ENCODE results near the gene TCAF2. TPM values are rescaled to one million over a fixed set of nuclear protein-coding genes. Genes with fewer than 3 reads are reported as not detected.
"Not testable (repeated sequence)": the region's sequence is repeated elsewhere in the genome, so short reads cannot be mapped to it uniquely, and the experiment has no call there.

TCAF2 gene
- 100 to 1,000 TPM in 1 of 2 donors, 10 to 100 TPM in 1; 73.1 to 106 TPM for total RNA-seq

DNA sequence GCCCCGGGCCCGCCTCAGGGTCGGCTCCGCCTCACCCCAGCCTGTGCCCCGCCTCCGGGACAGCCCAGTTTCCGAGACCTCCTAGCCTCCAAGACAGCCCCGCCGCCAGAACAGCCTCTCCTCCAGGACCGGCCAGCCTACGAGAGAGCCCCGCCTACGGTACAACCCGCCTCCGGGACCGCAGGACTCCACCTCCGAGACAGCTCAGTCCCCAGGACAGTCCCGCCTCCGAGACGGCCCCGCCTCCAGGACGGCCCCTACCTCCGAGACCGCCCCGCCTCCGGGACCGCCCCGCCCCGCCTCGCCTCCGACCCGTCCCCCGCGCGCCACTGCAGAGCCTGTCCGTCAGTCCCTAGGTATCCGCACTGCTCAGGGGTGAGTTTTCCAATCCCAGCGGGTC is at the start of gene TCAF2:
Gene TCAF2 (plus strand): TSS at position 329 of the 400 bp plus-strand sequence.
- not testable (repeated sequence) for H3K36me3 Mint-ChIP-seq (ENCODE audit: low read depth); H3K27me3 Mint-ChIP-seq; H3K4me1 Mint-ChIP-seq; H3K27ac Mint-ChIP-seq; H3K4me3 Mint-ChIP-seq; H3K9me3 Mint-ChIP-seq
- ATAC-seq (replicated peaks): peak; percentile 87

DNA sequence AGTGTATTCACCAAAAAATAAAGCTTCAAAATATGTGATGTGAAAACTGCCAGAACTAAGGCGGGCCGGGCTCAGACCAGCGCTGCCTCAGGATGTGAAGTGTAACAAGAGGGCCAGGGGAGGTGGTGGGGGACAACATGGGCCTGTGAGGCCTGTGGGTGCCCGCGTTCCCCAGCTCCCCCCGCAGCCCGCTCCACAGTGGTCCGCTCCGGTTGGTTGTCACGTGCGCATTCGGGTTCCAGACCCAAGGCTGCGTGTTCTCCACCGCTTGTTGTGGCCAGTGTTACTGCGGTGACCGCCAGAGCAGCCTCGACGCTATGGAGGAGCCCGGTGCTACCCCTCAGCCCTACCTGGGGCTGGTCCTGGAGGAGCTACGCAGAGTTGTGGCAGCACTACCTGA is 49.3 kb upstream of the TCAF2 start, which contains the start of gene CTAGE15:
Gene CTAGE15 (plus strand): TSS at position 301 of the 400 bp plus-strand sequence. CDS start 17 bp downstream, at position 318.
- not testable (repeated sequence) for H3K27ac Mint-ChIP-seq; H3K4me3 Mint-ChIP-seq; H3K4me1 Mint-ChIP-seq; ATAC-seq (replicated peaks); H3K27me3 Mint-ChIP-seq; H3K36me3 Mint-ChIP-seq (ENCODE audit: low read depth); H3K9me3 Mint-ChIP-seq

DNA sequence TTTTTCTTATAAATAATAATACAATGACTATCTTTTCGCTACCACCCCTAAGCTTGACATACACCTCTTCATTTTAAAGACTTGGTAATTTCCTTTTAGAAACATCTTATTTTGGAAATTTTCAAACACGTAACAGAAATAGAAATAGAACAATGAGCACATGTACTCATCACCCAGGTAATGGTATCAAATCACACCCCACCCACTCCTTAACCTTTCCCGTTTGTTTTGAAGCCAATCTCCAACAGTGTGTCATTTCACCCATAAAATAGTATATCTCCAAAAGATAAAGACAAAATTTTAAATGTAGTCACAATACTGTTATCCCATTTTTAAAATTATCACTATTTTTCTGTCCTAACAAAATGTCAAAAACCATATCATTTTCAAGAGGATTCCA is 32.6 kb upstream of the TCAF2 start:
- H3K9me3 Mint-ChIP-seq: not testable (repeated sequence)

DNA sequence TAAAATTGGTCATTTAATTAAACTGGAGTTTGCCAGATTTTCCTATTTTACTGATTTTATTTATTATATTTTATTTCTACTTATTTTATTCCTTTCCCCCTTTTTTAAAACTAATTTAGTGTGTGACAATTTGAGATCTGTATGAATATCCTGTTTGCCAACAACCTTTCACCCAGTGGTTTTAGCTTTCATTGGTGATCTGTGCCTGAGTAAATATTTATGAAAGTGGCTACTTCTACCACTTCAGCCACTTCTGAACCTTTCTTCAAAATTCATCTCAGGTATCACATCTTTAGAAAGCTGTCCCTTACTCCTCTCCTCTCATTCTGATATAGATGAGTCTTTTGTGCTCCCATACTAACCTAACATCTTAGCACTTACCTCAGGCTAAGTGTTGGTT is 30.9 kb upstream of the TCAF2 start:
- peak; percentile 68 for ATAC-seq (replicated peaks)
- not testable (repeated sequence) for H3K4me3 Mint-ChIP-seq; H3K9me3 Mint-ChIP-seq; H3K4me1 Mint-ChIP-seq; H3K27ac Mint-ChIP-seq; H3K36me3 Mint-ChIP-seq (ENCODE audit: low read depth); H3K27me3 Mint-ChIP-seq

More for the DNA sequence above, 32.6 kb upstream of the TCAF2 start:
- not testable (repeated sequence) for H3K4me3 Mint-ChIP-seq; H3K27ac Mint-ChIP-seq; H3K4me1 Mint-ChIP-seq; H3K36me3 Mint-ChIP-seq (ENCODE audit: low read depth); H3K27me3 Mint-ChIP-seq
- ATAC-seq (replicated peaks): peak; percentile 85

DNA sequence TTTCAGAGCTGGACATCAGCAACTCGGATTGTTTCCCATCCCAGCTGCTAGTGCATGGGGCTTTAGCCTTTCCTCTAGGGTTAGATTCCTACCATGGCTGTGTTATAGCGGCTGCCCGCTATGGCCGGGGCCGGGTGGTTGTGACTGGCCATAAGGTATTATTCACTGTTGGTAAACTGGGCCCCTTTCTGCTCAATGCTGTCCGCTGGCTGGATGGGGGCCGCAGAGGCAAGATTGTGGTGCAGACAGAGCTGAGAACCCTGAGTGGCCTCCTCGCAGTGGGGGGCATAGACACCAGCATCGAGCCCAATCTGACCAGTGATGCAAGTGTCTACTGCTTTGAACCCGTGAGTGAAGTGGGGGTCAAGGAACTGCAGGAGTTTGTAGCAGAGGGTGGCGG is 22.7 kb upstream of the TCAF2 start:
- not testable (repeated sequence) for H3K27ac Mint-ChIP-seq; H3K36me3 Mint-ChIP-seq (ENCODE audit: low read depth); H3K4me3 Mint-ChIP-seq; H3K27me3 Mint-ChIP-seq; ATAC-seq (replicated peaks); H3K4me1 Mint-ChIP-seq; H3K9me3 Mint-ChIP-seq

DNA sequence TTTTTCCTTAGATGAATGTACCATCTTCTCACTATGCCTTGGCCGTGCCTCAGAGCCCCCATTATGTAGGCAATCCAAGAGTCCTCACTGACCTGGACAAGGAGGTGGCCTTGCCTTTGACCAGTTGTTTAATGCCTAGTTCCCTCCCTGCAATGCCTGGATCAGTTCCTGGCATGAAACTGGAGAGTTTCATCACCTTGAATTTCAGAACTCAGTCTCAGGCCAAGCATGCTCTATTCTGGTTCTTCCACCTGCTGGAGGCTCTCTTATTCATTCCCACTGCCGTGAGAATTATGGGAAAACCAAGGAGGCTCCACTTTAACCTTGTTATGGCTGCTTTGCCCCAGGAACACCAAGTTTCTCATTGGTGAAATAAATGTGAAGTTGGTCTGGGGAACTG is 17.2 kb upstream of the TCAF2 start:
- not testable (repeated sequence) for H3K4me3 Mint-ChIP-seq; H3K36me3 Mint-ChIP-seq (ENCODE audit: low read depth); H3K9me3 Mint-ChIP-seq; H3K4me1 Mint-ChIP-seq; ATAC-seq (replicated peaks); H3K27ac Mint-ChIP-seq; H3K27me3 Mint-ChIP-seq

DNA sequence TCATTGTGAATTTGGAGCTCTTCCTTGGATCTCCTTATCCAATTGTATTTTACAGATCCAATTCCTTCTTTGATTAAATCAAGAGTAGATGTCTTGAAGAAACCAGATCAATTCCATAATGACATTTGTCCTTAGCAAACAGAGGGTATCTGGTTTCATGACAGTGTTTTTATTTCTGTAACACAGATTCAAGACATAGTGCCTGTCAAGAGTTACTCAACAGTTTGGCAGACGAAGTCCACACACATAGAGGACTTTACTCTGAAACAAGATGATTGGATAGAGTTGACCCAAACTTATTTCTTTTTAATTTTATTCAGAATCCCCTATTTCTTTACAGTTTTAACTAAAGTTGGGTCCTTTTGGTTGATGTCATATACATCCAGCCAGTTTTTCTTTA is 14.7 kb upstream of the TCAF2 start:
- not testable (repeated sequence) for H3K9me3 Mint-ChIP-seq; H3K4me3 Mint-ChIP-seq; H3K4me1 Mint-ChIP-seq; ATAC-seq (replicated peaks); H3K27me3 Mint-ChIP-seq; H3K27ac Mint-ChIP-seq; H3K36me3 Mint-ChIP-seq (ENCODE audit: low read depth)

DNA sequence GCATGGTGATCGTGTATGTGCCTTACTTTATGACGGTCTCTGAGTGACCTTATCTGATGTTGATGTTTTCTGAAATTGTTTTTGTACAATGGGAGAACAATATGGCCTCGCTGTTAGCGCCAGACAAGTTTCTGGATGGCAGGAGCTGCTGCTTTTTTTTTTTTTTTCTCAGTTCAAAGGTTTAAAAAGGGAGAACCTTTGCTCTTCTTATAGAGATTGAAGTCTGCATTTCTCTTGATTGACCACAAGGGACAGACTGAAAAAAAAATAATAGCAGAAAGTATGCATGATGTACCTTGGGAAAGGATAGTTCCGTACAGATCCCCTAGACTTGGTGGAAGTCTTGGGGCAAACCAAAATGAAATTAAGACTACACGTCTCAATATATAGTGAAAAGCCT is 5.2 kb upstream of the TCAF2 start:
- not testable (repeated sequence) for H3K4me1 Mint-ChIP-seq; H3K27ac Mint-ChIP-seq; H3K36me3 Mint-ChIP-seq (ENCODE audit: low read depth); H3K27me3 Mint-ChIP-seq; ATAC-seq (replicated peaks); H3K4me3 Mint-ChIP-seq; H3K9me3 Mint-ChIP-seq

DNA sequence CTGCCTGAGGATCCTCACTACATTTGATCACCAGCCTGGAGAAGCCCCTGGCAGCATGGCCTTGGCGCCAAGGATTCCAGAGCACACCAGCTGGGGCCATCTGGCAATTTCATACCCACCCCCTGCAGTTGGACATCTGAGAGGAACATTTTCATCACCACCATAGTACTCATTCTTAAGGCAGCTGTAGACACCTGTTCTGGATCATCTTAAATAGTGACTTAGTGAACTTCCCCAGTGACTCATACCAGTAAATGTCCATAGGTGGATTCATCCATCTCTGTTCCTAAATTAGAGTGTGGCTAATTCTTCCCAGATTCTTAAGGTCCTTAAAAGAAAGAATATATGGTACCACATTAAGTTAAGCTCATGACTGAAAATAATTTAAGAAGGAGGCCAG is 3.6 kb upstream of the TCAF2 start:
- H3K36me3 Mint-ChIP-seq (ENCODE audit: low read depth); ATAC-seq (replicated peaks); H3K4me1 Mint-ChIP-seq; H3K27me3 Mint-ChIP-seq; H3K4me3 Mint-ChIP-seq; H3K9me3 Mint-ChIP-seq; H3K27ac Mint-ChIP-seq: not testable (repeated sequence)

DNA sequence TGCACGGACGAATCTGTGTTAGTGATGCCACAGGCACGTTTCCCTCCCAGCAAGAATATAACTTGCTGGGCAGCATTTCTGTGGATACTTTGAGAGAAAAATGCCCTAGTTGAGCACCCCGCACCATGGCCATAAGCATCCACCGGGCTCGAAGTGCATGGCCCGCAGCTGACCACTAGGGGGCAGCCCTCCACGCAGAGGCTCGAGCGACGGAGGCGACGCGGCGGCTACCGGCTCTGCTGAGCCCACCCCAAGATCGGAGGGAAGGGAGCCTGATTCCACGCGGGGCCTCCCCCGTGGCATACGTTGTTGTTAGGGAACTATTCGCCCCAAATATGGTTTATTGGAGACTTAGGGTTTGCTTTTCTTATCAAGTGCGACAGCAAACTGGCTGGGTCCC is 716 bp upstream of the TCAF2 start:
- not testable (repeated sequence) for H3K4me1 Mint-ChIP-seq; H3K9me3 Mint-ChIP-seq; H3K36me3 Mint-ChIP-seq (ENCODE audit: low read depth); H3K4me3 Mint-ChIP-seq; H3K27me3 Mint-ChIP-seq; H3K27ac Mint-ChIP-seq
- ATAC-seq (replicated peaks): peak; percentile 20

DNA sequence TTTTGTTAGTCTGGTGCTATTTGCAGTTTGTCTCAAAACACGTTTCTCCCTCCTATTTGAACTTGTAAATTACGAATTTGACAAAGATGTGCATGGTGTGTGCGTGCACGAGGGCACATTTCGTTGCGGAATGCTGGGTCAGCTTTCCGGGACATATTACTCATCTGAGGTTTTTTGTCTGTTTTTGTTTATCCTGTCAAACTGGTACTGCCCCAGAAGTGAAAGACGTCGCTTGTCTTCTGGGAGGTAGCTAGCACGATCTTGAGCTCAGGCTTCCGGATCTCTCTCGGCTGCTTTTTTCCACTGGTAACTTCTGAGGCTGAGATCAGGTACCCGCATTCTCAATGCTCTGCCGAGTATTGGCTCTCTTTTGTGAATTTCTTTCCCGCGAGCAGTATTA is 401 bp downstream of the TCAF2 start:
- H3K9me3 Mint-ChIP-seq; H3K27me3 Mint-ChIP-seq; H3K36me3 Mint-ChIP-seq (ENCODE audit: low read depth); H3K27ac Mint-ChIP-seq; H3K4me1 Mint-ChIP-seq; H3K4me3 Mint-ChIP-seq: not testable (repeated sequence)
- peak; percentile 61 for ATAC-seq (replicated peaks)

DNA sequence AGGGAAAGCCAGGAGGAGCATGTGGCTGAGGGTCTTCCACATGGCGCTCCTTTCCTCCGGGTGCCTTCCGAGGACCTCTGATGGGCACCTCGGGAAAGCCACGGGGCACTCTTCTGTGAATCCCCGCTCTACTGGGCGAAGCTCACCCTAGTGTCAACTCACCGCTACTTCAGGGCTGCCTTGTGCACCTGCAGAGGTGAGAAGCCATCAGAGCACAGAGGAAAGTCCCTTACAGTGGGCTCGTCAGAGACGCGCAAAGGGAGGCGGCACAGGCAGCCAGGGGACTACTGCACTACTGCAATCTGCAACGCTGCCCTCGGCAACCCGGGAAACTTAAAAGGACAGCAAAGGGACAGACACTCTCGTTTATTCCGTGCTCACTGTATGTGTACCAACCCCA is 1.4 kb downstream of the TCAF2 start:
- not testable (repeated sequence) for H3K9me3 Mint-ChIP-seq; H3K27me3 Mint-ChIP-seq; H3K27ac Mint-ChIP-seq; H3K4me3 Mint-ChIP-seq; H3K4me1 Mint-ChIP-seq; H3K36me3 Mint-ChIP-seq (ENCODE audit: low read depth)
- peak; percentile 22 for ATAC-seq (replicated peaks)

DNA sequence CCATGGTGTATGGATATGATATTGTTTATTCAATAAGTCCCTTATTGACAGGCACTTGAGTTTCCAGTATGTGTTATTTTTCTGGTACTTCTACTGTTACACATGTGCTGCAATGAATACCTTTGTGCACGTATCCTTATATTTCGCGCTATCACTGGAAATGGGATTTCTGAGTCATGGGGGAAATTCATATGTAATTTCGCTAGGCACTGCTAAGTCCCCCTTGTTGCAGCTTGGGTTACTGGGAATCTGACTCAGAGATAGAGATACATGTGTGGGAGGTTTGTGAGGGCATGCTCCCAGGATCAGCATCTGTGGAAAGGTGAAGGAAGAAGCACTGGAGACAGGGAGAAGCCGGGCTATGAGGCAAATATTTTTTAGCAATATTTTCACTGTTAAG is 9.9 kb downstream of the TCAF2 start:
- ATAC-seq (replicated peaks): peak; percentile 75
- not testable (repeated sequence) for H3K9me3 Mint-ChIP-seq; H3K4me3 Mint-ChIP-seq; H3K27me3 Mint-ChIP-seq; H3K4me1 Mint-ChIP-seq; H3K36me3 Mint-ChIP-seq (ENCODE audit: low read depth); H3K27ac Mint-ChIP-seq

DNA sequence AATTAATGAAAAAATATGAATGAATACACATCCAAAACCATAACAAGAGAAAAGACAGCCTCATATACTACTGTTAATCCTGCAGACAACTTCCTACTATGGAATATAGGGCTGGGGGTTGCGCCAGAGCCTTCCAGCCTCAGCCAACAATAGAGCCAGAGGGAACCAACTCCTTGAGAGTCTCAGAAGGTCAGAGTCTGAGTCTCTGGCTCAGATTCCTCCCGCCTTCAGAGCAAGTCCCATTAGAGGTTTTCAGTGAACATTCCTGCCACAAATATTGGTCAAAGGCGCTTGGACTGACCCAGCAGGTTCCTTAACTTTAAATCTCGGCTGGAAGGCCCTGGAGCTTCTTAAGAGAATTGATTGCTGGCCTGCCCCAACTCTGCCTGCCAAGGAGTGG is 11.7 kb downstream of the TCAF2 start:
- not testable (repeated sequence) for H3K27ac Mint-ChIP-seq; H3K9me3 Mint-ChIP-seq; H3K36me3 Mint-ChIP-seq (ENCODE audit: low read depth); H3K4me3 Mint-ChIP-seq; ATAC-seq (replicated peaks); H3K4me1 Mint-ChIP-seq; H3K27me3 Mint-ChIP-seq

DNA sequence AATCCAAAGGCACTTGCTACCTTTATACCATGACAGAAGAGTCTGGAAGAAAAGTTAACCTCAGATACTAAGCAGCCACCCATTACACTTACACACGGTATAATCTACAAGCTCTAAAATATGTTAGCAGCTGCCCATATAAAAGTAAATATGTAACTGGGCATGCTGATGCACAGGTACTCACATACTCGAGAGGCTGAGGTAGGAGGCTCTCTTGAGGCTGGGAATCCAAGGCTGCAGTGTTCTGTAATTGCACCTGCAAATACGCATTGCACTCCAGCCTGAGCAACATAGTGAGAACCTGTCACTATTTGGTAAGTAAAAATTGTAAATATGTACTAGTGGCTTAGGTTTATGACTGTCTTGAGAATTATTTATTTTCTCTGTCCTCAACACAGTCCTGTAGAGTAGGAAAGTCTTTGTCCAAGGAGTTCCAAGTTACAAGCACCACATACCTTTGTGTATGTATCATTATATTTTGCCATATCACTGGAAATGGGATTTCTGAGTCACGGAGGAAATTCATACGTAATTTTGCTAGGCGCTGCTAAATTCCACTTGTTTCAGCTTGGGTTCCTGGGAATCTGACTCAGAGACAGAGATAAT is 12.3 kb downstream of the TCAF2 start:
- H3K36me3 Mint-ChIP-seq (ENCODE audit: low read depth); H3K9me3 Mint-ChIP-seq; H3K4me3 Mint-ChIP-seq; H3K27ac Mint-ChIP-seq; H3K4me1 Mint-ChIP-seq; H3K27me3 Mint-ChIP-seq: not testable (repeated sequence)
- ATAC-seq (replicated peaks): peak; percentile 17
